ENCODE data around the gene GALNT7.

GALNT7 gene

GRCh38 chr4:173345648-173346047, 177.0 kb downstream of the GALNT7 start:
- no peak for DNase-seq (ENCODE audit: low read depth, low spot score)

- no peak for DNase-seq (ENCODE audit: low read depth, low spot score)
Measured at GRCh38 chr4:173346074-173346473, 177.5 kb downstream of the GALNT7 start.

DNA sequence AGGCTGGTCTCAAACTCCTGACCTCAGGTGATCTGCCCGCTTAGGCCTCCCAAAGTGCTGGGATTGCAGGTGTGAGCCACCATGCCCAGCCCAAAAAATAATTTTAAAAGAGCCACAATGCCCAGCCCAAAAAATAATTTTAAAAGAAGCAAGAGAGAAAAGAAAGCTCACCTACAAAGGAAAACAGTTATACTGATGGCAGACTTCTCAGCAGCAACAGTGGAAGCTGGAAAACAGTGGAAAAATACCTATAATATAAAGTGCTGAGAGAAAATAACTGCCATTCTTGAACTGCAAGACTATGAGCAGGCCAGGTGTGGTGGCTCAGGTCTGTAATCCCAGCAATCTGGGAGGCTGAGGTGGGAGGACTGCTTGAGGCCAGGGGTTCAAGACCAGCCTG, 178.9 kb downstream of the GALNT7 start:
- no peak for DNase-seq (ENCODE audit: low read depth, low spot score)

DNA sequence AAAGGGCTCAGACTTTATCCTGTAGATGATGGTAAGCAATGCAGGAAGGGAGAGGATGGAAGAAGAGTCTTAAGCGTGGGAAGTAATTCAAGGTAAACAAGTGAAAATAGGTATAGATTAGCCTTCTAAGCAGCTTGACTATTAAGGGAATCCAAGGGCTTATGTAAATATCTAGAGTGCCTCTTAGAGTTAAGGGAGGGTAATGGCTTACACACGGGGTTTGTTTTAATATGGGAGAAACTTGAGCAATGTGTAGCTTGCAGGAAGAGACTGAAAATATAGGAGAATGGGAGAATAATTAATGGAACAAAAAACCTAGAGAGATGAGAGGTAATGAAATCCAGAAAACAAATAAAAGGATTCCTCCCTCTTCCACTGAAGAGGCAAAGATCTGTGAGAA, 189.3 kb downstream of the GALNT7 start:
- DNase-seq (ENCODE audit: low read depth, low spot score): no peak

GRCh38 chr4:173360587-173361221, 192.1 kb downstream of the GALNT7 start:
- DNase-seq (ENCODE audit: low read depth, low spot score): no peak

- DNase-seq (ENCODE audit: low read depth, low spot score): no peak
Measured at GRCh38 chr4:173362666-173363065, 194.1 kb downstream of the GALNT7 start.

- DNase-seq (ENCODE audit: low read depth, low spot score): no peak
Measured at GRCh38 chr4:173365359-173365996, 196.9 kb downstream of the GALNT7 start.

GRCh38 chr4:173367285-173367684, 198.7 kb downstream of the GALNT7 start:
- DNase-seq (ENCODE audit: low read depth, low spot score): no peak

GRCh38 chr4:173367946-173368345, 199.3 kb downstream of the GALNT7 start:
- no peak for DNase-seq (ENCODE audit: low read depth, low spot score)

GRCh38 chr4:173370130-173370476, 201.5 kb downstream of the GALNT7 start:
- DNase-seq (ENCODE audit: low read depth, low spot score): no peak

DNA sequence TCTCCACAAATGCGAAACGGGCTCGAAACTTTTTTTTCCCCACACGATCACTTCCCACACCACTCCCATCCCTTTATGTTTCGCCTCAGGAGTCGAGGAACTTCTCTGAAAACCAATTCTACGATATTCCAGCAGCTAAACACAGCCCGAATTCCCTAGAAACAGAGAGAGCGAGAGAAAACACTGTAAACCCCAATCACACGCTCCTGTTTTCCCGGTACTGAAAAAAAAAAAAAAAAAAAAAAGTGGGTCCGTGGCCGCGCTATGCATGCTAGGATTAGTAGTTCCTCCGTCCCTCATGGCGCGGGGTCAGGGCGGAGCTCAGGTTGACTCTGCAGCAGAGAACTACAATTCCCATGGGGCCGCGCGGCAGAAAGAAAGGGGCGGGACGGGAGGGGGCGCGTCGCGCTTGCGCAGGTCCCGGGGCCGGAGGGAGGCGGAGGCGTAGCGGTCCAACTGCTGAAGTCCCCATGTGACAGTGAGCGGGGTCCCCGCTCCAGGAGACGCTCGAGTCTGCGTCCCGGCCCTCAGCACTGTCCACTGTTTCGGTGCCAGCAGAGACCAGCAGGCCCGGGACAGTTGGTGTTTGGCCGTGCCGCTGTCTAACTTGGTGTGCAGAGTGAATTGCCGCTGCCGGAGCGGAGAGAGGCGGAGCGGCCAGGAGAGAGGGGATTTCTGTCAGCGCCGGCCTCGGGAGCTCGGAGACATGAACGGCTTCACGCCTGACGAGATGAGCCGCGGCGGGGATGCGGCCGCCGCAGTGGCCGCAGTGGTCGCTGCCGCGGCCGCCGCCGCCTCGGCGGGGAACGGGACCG, 202.1 kb downstream of the GALNT7 start, which contains the start of gene SAP30:
Gene SAP30 (plus strand): TSS at position 478 of the 815 bp plus-strand sequence. CDS start 229 bp downstream, at position 707.
- DNase-seq (ENCODE audit: low read depth, low spot score): peak; percentile 85

GRCh38 chr4:173371292-173372192, 202.9 kb downstream of the GALNT7 start:
- no peak for DNase-seq (ENCODE audit: low read depth, low spot score)

Data from iPS DF 19.7 (cell line).